Breast epithelium (tissue), 4 donors: ENCODE measurements around the gene EVL. TPM values are rescaled to one million over a fixed set of nuclear protein-coding genes. Genes with fewer than 3 reads are reported as not detected.

Experiments
- DNase-seq, 2 donors: peaks; one replicate each; pipeline ENCODE4 v3.0.0-alpha.2; 2019; ENCODE audit warnings: low spot score in 2 of 2
- H3K27ac ChIP-seq, 2 donors: fragments of 200-600 bp; sonication (generic) in 1 of 2; one replicate each; pipeline ENCODE4 v1.5.1; 2016 to 2019; ENCODE audit warnings: mild to moderate bottlenecking in 1 of 2
- H3K27me3 ChIP-seq, 2 donors: fragments of 200-600 bp; sonication (generic) in 1 of 2; one replicate each; pipeline versions ENCODE4 v1.5.1 to v1.6.0; 2017 to 2019; ENCODE audit warnings: control low read depth in 1 of 2, mild to moderate bottlenecking in 1 of 2
- H3K36me3 ChIP-seq: fragments of 200-600 bp; one replicate; pipeline ENCODE4 v1.5.1; 2019
- H3K4me1 ChIP-seq, 2 donors: fragments of 200-600 bp; sonication (generic); one replicate each; pipeline ENCODE4 v1.5.1; 2016 to 2019; ENCODE audit warnings: control low read depth in 1 of 2
- H3K4me3 ChIP-seq, 3 donors: fragments of 200-600 bp; sonication (generic); 1 replicate in 2 of 3; 2 replicates in 1 of 3; pipeline ENCODE4 v1.5.1; 2016 to 2019; ENCODE audit warnings: mild to moderate bottlenecking in 3 of 3, moderate library complexity in 2 of 3
- H3K9me3 ChIP-seq, 2 donors: fragments of 200-600 bp; sonication (generic) in 1 of 2; one replicate each; pipeline ENCODE4 v1.5.1; 2016 to 2019; ENCODE audit warnings: control low read depth in 1 of 2
- CTCF ChIP-seq, 3 donors: fragments of 450-650 bp; IDR thresholded peaks; one replicate each; pipeline ENCODE4 v1.5.1; 2016 to 2017; ENCODE audit warnings: antibody characterized with exemption in 3 of 3, mild to moderate bottlenecking in 3 of 3, moderate library complexity in 3 of 3
- POLR2A ChIP-seq: fragments of 450-650 bp; IDR thresholded peaks from one replicate; pipeline ENCODE4 v1.6.1; 2016; ENCODE audit warnings: antibody characterized with exemption, mild to moderate bottlenecking, moderate library complexity
- POLR2AphosphoS5 ChIP-seq, 3 donors: sonication (generic); formaldehyde crosslinking; IDR thresholded peaks; one replicate each; pipeline ENCODE4 v1.6.1; 2017; ENCODE audit warnings: antibody characterized with exemption in 3 of 3
- intact Hi-C: fragments of 100-400 bp; cut with DNase I; formaldehyde crosslinking; loops from one replicate; pipeline ENCODE4 v1.15.1; 2023; ENCODE audit warnings: low total_unique reads
- total RNA-seq, 3 donors: library from RNA; depleted of rRNA; stranded (reverse); fragments of >200 nt; gene quantifications; one replicate each; pipeline ENCODE4 v1.1.0, GENCODE V29; 2016

Gene EVL
- total RNA-seq, 3 donors from 2014 or later, result 50.7 to 116 (median 107) TPM

GRCh38 chr14:100078997-100079725 lies 13.9 kb downstream of the EVL start:
- DNase-seq, result no peak
- intact Hi-C loops, result no loop called here
- no peaks in the 10 kb centered on the region for H3K27me3 ChIP-seq
- no peaks in the 10 kb centered on the region for H3K36me3 ChIP-seq
- H3K4me3 ChIP-seq, result no peak overlapping the region
- H3K27ac ChIP-seq, result peak overlapping the region; percentile 42 to 75
- peaks cover 0 to 12% of the 10 kb centered on the region in 2 donors for H3K4me1 ChIP-seq
- no peaks in the 10 kb centered on the region for H3K9me3 ChIP-seq
- no peak for TF ChIP-seq POLR2AphosphoS5 (IDR thresholded peaks at IDR 0.05)

GRCh38 chr14:100079726-100080005 lies 14.4 kb downstream of the EVL start:
- TF ChIP-seq POLR2A (no peak), POLR2AphosphoS5 (IDR thresholded peaks at IDR 0.05) (no peak), CTCF (IDR thresholded peaks at IDR 0.05) (no peak)
- no peak overlapping the region for H3K4me3 ChIP-seq
- H3K27me3 ChIP-seq, result no peaks in the 10 kb centered on the region
- intact Hi-C loops, result no loop called here
- peak overlapping the region in 1 of 2 donors; percentile 29 for H3K27ac ChIP-seq
- H3K36me3 ChIP-seq, result no peaks in the 10 kb centered on the region
- DNase-seq, result no peak
- H3K4me1 ChIP-seq, result peaks cover 0 to 12% of the 10 kb centered on the region in 2 donors
- no peaks in the 10 kb centered on the region for H3K9me3 ChIP-seq

GRCh38 chr14:100080206-100080605 lies 15.0 kb downstream of the EVL start:
- intact Hi-C loops, result no loop called here

GRCh38 chr14:100081997-100082625 lies 16.9 kb downstream of the EVL start:
- DNase-seq, result no peak
- Histone ChIP-seq H3K4me3 (no peak overlapping the region), H3K9me3 (no peaks in the 10 kb centered on the region), H3K27ac (no peak overlapping the region), H3K4me1 (peaks cover 0 to 12% of the 10 kb centered on the region in 2 donors), H3K27me3 (no peaks in the 10 kb centered on the region), H3K36me3 (no peaks in the 10 kb centered on the region)
- TF ChIP-seq POLR2AphosphoS5 (IDR thresholded peaks at IDR 0.05) (no peak), CTCF (IDR thresholded peaks at IDR 0.05) (no peak), POLR2A (no peak)
- intact Hi-C loops, result no loop called here

More at GRCh38 chr14:100080206-100080605, 15.0 kb downstream of the EVL start:
- DNase-seq, result no peak
- Histone ChIP-seq H3K36me3 (no peaks in the 10 kb centered on the region), H3K9me3 (no peaks in the 10 kb centered on the region), H3K27ac (no peak overlapping the region), H3K4me3 (no peak overlapping the region), H3K27me3 (no peaks in the 10 kb centered on the region), H3K4me1 (peaks cover 0 to 12% of the 10 kb centered on the region in 2 donors)
- no peak for TF ChIP-seq POLR2A
- TF ChIP-seq CTCF (IDR thresholded peaks at IDR 0.05), result no peak
- TF ChIP-seq POLR2AphosphoS5 (IDR thresholded peaks at IDR 0.05), result no peak

- no peak for DNase-seq
- peaks cover 0 to 12% of the 10 kb centered on the region in 2 donors for H3K4me1 ChIP-seq
- intact Hi-C loops, result no loop called here
- no peaks in the 10 kb centered on the region for H3K36me3 ChIP-seq
- H3K27me3 ChIP-seq, result no peaks in the 10 kb centered on the region
- H3K4me3 ChIP-seq, result no peak overlapping the region
- no peak for TF ChIP-seq CTCF (IDR thresholded peaks at IDR 0.05)
- no peak for TF ChIP-seq POLR2AphosphoS5 (IDR thresholded peaks at IDR 0.05)
- no peak for TF ChIP-seq POLR2A
- H3K9me3 ChIP-seq, result no peaks in the 10 kb centered on the region
- no peak overlapping the region for H3K27ac ChIP-seq
Measured at GRCh38 chr14:100082723-100083122, 17.5 kb downstream of the EVL start.
